GM18868 (cell line): ENCODE data around the gene SFXN2.
A peak's percentile ranks its signal among the peaks of the same experiment; 100 is the strongest.
"Not testable (repeated sequence)": the region's sequence is repeated elsewhere in the genome, so short reads cannot be mapped to it uniquely, and the experiment has no call there.

ENCODE experiments used
- ATAC-seq: cut with Tn5 transposase; IDR thresholded peaks from one replicate; pipeline ENCODE4 v1.9.1; 2021; ENCODE audit warnings: mild to moderate bottlenecking, moderate library complexity; ENCODE audit not compliant: unreplicated experiment

Gene SFXN2

GRCh38 chr10:102744374-102745051 lies 30.1 kb downstream of the SFXN2 start:
- ATAC-seq, result peak; percentile 7

- ATAC-seq, result no peak
Observed at GRCh38 chr10:102745157-102745556, 30.7 kb downstream of the SFXN2 start.

- no peak for ATAC-seq
Observed at GRCh38 chr10:102752266-102752930, 38.0 kb downstream of the SFXN2 start.

- no peak for ATAC-seq
Observed at GRCh38 chr10:102752934-102753664, 38.7 kb downstream of the SFXN2 start.

- no peak for ATAC-seq
Observed at GRCh38 chr10:102753718-102754117, 39.3 kb downstream of the SFXN2 start.

GRCh38 chr10:102757323-102757722 lies 42.9 kb downstream of the SFXN2 start:
- ATAC-seq, result no peak

GRCh38 chr10:102758240-102758932 lies 44.0 kb downstream of the SFXN2 start:
- ATAC-seq, result no peak

- not testable (repeated sequence) for ATAC-seq
Observed at GRCh38 chr10:102758933-102759262, 44.5 kb downstream of the SFXN2 start.

- no peak for ATAC-seq
Observed at GRCh38 chr10:102759497-102760210, 45.2 kb downstream of the SFXN2 start.

GRCh38 chr10:102761981-102762380 lies 47.5 kb downstream of the SFXN2 start:
- no peak for ATAC-seq

- ATAC-seq, result no peak
Observed at GRCh38 chr10:102762401-102763015, 48.1 kb downstream of the SFXN2 start.

GRCh38 chr10:102763037-102763607 lies 48.7 kb downstream of the SFXN2 start:
- ATAC-seq, result no peak

GRCh38 chr10:102764470-102765161 lies 50.2 kb downstream of the SFXN2 start:
- ATAC-seq, result no peak

GRCh38 chr10:102765336-102765735 lies 50.9 kb downstream of the SFXN2 start:
- ATAC-seq, result no peak

GRCh38 chr10:102767428-102768160 lies 53.2 kb downstream of the SFXN2 start:
- no peak for ATAC-seq

- ATAC-seq, result no peak
Observed at GRCh38 chr10:102769375-102770107, 55.1 kb downstream of the SFXN2 start.

GRCh38 chr10:102770108-102770482 lies 55.7 kb downstream of the SFXN2 start:
- ATAC-seq, result no peak

GRCh38 chr10:102770792-102771191 lies 56.4 kb downstream of the SFXN2 start:
- ATAC-seq, result no peak
